GM18858 (cell line): ENCODE measurements around the gene PID1.
"Not testable (repeated sequence)": the region's sequence is repeated elsewhere in the genome, so short reads cannot be mapped to it uniquely, and the experiment has no call there.

Experiments used
- ATAC-seq: cut with Tn5 transposase; IDR thresholded peaks from one replicate; pipeline ENCODE4 v1.9.1; 2021; ENCODE audit not compliant: unreplicated experiment

The PID1 gene

GRCh38 chr2:229084447-229084846 is 186.6 kb downstream of the PID1 start:
- no peak for ATAC-seq

GRCh38 chr2:229083606-229084340 is 187.3 kb downstream of the PID1 start:
- ATAC-seq = no peak

- no peak for ATAC-seq
These were observed 189.7 kb downstream of the PID1 start for GRCh38 chr2:229081411-229081810.

- ATAC-seq = no peak
These were observed 190.9 kb downstream of the PID1 start for GRCh38 chr2:229080172-229080571.

GRCh38 chr2:229076886-229077285 is 194.2 kb downstream of the PID1 start:
- ATAC-seq = not testable (repeated sequence)

GRCh38 chr2:229073935-229074334 is 197.2 kb downstream of the PID1 start:
- no peak for ATAC-seq

GRCh38 chr2:229071292-229071976 is 199.7 kb downstream of the PID1 start:
- ATAC-seq = no peak

- no peak for ATAC-seq
These were observed 204.9 kb downstream of the PID1 start for GRCh38 chr2:229066121-229066715.

GRCh38 chr2:229064749-229065148 is 206.3 kb downstream of the PID1 start:
- ATAC-seq = no peak

- ATAC-seq = no peak
These were observed 210.9 kb downstream of the PID1 start for GRCh38 chr2:229060147-229060546.

GRCh38 chr2:229059331-229060033 is 211.6 kb downstream of the PID1 start:
- ATAC-seq = no peak

- no peak for ATAC-seq
These were observed 213.0 kb downstream of the PID1 start for GRCh38 chr2:229057976-229058553.

GRCh38 chr2:229054311-229054710 is 216.8 kb downstream of the PID1 start:
- no peak for ATAC-seq

GRCh38 chr2:229051798-229052197 is 219.3 kb downstream of the PID1 start:
- no peak for ATAC-seq

GRCh38 chr2:229050133-229050532 is 221.0 kb downstream of the PID1 start:
- no peak for ATAC-seq

- no peak for ATAC-seq
These were observed 223.0 kb downstream of the PID1 start for GRCh38 chr2:229048134-229048533.

GRCh38 chr2:229045671-229046070 is 225.4 kb downstream of the PID1 start:
- ATAC-seq = no peak

- no peak for ATAC-seq
These were observed 226.5 kb downstream of the PID1 start for GRCh38 chr2:229044581-229044980.

GRCh38 chr2:229043681-229044080 is 227.4 kb downstream of the PID1 start:
- no peak for ATAC-seq

GRCh38 chr2:229042349-229042748 is 228.7 kb downstream of the PID1 start:
- ATAC-seq = no peak

GRCh38 chr2:229041691-229042090 is 229.4 kb downstream of the PID1 start:
- no peak for ATAC-seq
